H1 (cell line): ENCODE results near the gene C6orf120. TPM values are rescaled to one million over a fixed set of nuclear protein-coding genes. Genes with fewer than 3 reads are reported as not detected.

Experiments used
- CTCF ChIA-PET: fragments of 300-600 bp; sonication (Branson Sonifier 250); formaldehyde crosslinking; loops from one replicate; lab custom pipeline; 2021; ENCODE audit not compliant: partially characterized antibody; lab: Charles Lee
- POLR2A ChIA-PET: fragments of 300-600 bp; sonication (Branson Sonifier 250); formaldehyde crosslinking; loops from one replicate; lab custom pipeline; 2021; ENCODE audit warnings: inconsistent platforms; ENCODE audit not compliant: partially characterized antibody; lab: Charles Lee
- DNase-seq, 2 experiments: peaks; one replicate each; pipeline versions ENCODE4 v3.0.0 to v3.0.0-alpha.2; 2010 to 2022; ENCODE audit warnings: low spot score in 2 of 2, low read depth in 1 of 2, mixed read lengths in 1 of 2
- FAIRE-seq: peaks from 2 replicates; lab custom pipeline; 2011; peaks lifted over from hg19 to GRCh38; lab: Jason Lieb, UNC
- H2AFZ ChIP-seq: 2 replicates; pipeline ENCODE4 v1.8.1; 2012; ENCODE audit warnings: low read length, inconsistent platforms
- H2AK5ac ChIP-seq: 2 replicates; pipeline ENCODE4 v1.6.1; 2013; ENCODE audit warnings: low read depth, low read length
- H2BK120ac ChIP-seq: replicated peaks from 2 replicates; pipeline ENCODE3; 2013; ENCODE audit warnings: low read depth, low read length, inconsistent platforms
- H2BK12ac ChIP-seq: 2 replicates; pipeline ENCODE4 v1.6.1; 2013; ENCODE audit warnings: low read depth, low read length
- H2BK15ac ChIP-seq: 2 replicates; pipeline ENCODE4 v1.6.1; 2013; ENCODE audit warnings: low read length
- H2BK20ac ChIP-seq: 2 replicates; pipeline ENCODE4 v1.6.1; 2013; ENCODE audit warnings: low read length
- H2BK5ac ChIP-seq: 2 replicates; pipeline ENCODE4 v1.6.1; 2013; ENCODE audit warnings: low read depth, low read length
- H3K14ac ChIP-seq: 2 replicates; pipeline ENCODE4 v1.6.1; 2013; ENCODE audit warnings: inconsistent platforms; ENCODE audit not compliant: insufficient read length
- H3K18ac ChIP-seq: 2 replicates; pipeline ENCODE4 v1.6.1; 2013; ENCODE audit warnings: low read length; ENCODE audit errors: extremely low read depth
- H3K23ac ChIP-seq: 2 replicates; pipeline ENCODE4 v1.6.1; 2013; ENCODE audit warnings: inconsistent platforms; ENCODE audit not compliant: insufficient read length
- H3K23me2 ChIP-seq: 2 replicates; pipeline ENCODE4 v1.6.1; 2013; ENCODE audit warnings: low read depth, low read length
- H3K27ac ChIP-seq: 2 replicates; pipeline ENCODE4 v1.6.1; 2011; ENCODE audit warnings: low read depth, low read length, inconsistent platforms
- H3K27me3 ChIP-seq, 4 experiments: replicated peaks in 1 of 4; 1 replicate in 1 of 4; 2 replicates in 3 of 4; pipeline versions ENCODE4 v1.6.1 to v1.8.1; 2011 to 2013; ENCODE audit warnings: low read length in 3 of 4, mild to moderate bottlenecking in 3 of 4, inconsistent platforms in 2 of 4, mixed read lengths in 2 of 4, moderate library complexity in 1 of 4; ENCODE audit not compliant: control insufficient read depth in 3 of 4, insufficient read depth in 3 of 4; ENCODE audit errors: extremely low read depth in 1 of 4
- H3K36me3 ChIP-seq, 4 experiments: 2 replicates each; pipeline versions ENCODE4 v1.6.1 to v1.8.1; 2011 to 2013; ENCODE audit warnings: mild to moderate bottlenecking in 4 of 4, low read length in 3 of 4, moderate library complexity in 2 of 4, control low read depth in 1 of 4, inconsistent platforms in 1 of 4; ENCODE audit not compliant: insufficient read depth in 4 of 4, control insufficient read depth in 2 of 4
- H3K4ac ChIP-seq: replicated peaks from 2 replicates; pipeline ENCODE3; 2013; ENCODE audit warnings: low read length, low read depth, mixed read lengths, inconsistent platforms; ENCODE audit not compliant: insufficient read length
- H3K4me1 ChIP-seq, 4 experiments: replicated peaks in 1 of 4; 1 replicate in 1 of 4; 2 replicates in 3 of 4; pipeline versions ENCODE4 v1.6.1 to v1.8.1; 2011 to 2013; ENCODE audit warnings: low read length in 3 of 4, inconsistent platforms in 2 of 4, mixed read lengths in 1 of 4; ENCODE audit not compliant: insufficient read depth in 4 of 4, control insufficient read depth in 3 of 4
- H3K4me2 ChIP-seq, 2 experiments: 2 replicates each; pipeline versions ENCODE4 v1.6.1 to v1.8.1; 2011 to 2013; ENCODE audit warnings: low read depth in 2 of 2, low read length in 2 of 2, control low read depth in 1 of 2, inconsistent platforms in 1 of 2, mild to moderate bottlenecking in 1 of 2; ENCODE audit not compliant: insufficient read depth in 1 of 2
- H3K4me3 ChIP-seq, 4 experiments: fragments of 200-600, 300-600 bp in 1 of 4; sonication (generic), shearing (Covaris generic), sonication (Bioruptor Twin) in 1 of 4; 2 replicates each; pipeline versions ENCODE4 v1.5.1 to v1.8.1; 2011 to 2016; ENCODE audit warnings: low read length in 4 of 4, low read depth in 3 of 4, control low read depth in 2 of 4, inconsistent platforms in 2 of 4, mild to moderate bottlenecking in 2 of 4, mixed read lengths in 1 of 4, moderate library complexity in 1 of 4; ENCODE audit not compliant: insufficient read depth in 2 of 4; ENCODE audit errors: extremely low read depth in 1 of 4
- H3K56ac ChIP-seq: replicated peaks from 2 replicates; pipeline ENCODE3; 2013; ENCODE audit warnings: low read depth, mild to moderate bottlenecking, mixed read lengths, low read length, inconsistent platforms; ENCODE audit not compliant: insufficient read length
- H3K79me1 ChIP-seq: 2 replicates; pipeline ENCODE4 v1.6.1; 2013; ENCODE audit warnings: low read depth, low read length, control low read depth
- H3K79me2 ChIP-seq, 2 experiments: 2 replicates each; pipeline versions ENCODE4 v1.6.1 to v1.8.1; 2012 to 2013; ENCODE audit warnings: low read length in 2 of 2, mild to moderate bottlenecking in 2 of 2, inconsistent platforms in 1 of 2; ENCODE audit not compliant: insufficient read depth in 2 of 2, control insufficient read depth in 1 of 2
- H3K9ac ChIP-seq, 4 experiments: replicated peaks in 1 of 4; 1 replicate in 1 of 4; 2 replicates in 3 of 4; pipeline versions ENCODE4 v1.6.1 to v1.8.1; 2011 to 2013; ENCODE audit warnings: low read depth in 3 of 4, low read length in 3 of 4, control low read depth in 2 of 4, mild to moderate bottlenecking in 2 of 4, moderate library complexity in 2 of 4, inconsistent platforms in 1 of 4; ENCODE audit errors: extremely low read depth in 1 of 4
- H3K9me3 ChIP-seq, 2 experiments: 2 replicates each; pipeline versions ENCODE4 v1.6.1 to v1.8.1; 2012 to 2013; ENCODE audit warnings: mild to moderate bottlenecking in 2 of 2, moderate library complexity in 2 of 2, control low read depth in 1 of 2, inconsistent platforms in 1 of 2, low read depth in 1 of 2, low read length in 1 of 2, mixed read lengths in 1 of 2; ENCODE audit not compliant: insufficient read depth in 2 of 2
- H4K20me1 ChIP-seq, 2 experiments: replicated peaks in 1 of 2; 2 replicates each; pipeline versions ENCODE3 to v1.8.1; 2011 to 2013; ENCODE audit warnings: inconsistent platforms in 2 of 2, low read length in 2 of 2, mild to moderate bottlenecking in 1 of 2; ENCODE audit not compliant: insufficient read depth in 2 of 2, control insufficient read depth in 1 of 2
- H4K5ac ChIP-seq: 2 replicates; pipeline ENCODE4 v1.6.1; 2013; ENCODE audit warnings: low read length, low read depth, mixed read lengths, inconsistent platforms; ENCODE audit not compliant: insufficient read length
- H4K8ac ChIP-seq: 2 replicates; pipeline ENCODE4 v1.8.0; 2013; ENCODE audit warnings: mild to moderate bottlenecking, moderate library complexity, low read length, inconsistent platforms; ENCODE audit not compliant: insufficient read depth; ENCODE audit errors: extremely low read depth
- H4K91ac ChIP-seq: replicated peaks from 2 replicates; pipeline ENCODE3; 2013; ENCODE audit warnings: low read length, mixed read lengths, inconsistent platforms; ENCODE audit not compliant: insufficient read length
- BCL11A ChIP-seq, 2 experiments: IDR thresholded peaks; one replicate each; pipeline ENCODE4 v1.6.1; 2011; ENCODE audit warnings: low read depth in 2 of 2, low read length in 2 of 2, mild to moderate bottlenecking in 2 of 2
- CHD1 ChIP-seq: IDR thresholded peaks from 2 replicates; pipeline ENCODE4 v1.6.1; 2012; ENCODE audit warnings: low read depth, low read length, improper control_type of control experiment
- GTF2F1 ChIP-seq: IDR thresholded peaks from 2 replicates; pipeline ENCODE4 v1.6.1; 2012; ENCODE audit warnings: low read depth, low read length, improper control_type of control experiment, borderline replicate concordance
- HDAC2 ChIP-seq, 2 experiments: fragments of 300-600 bp in 1 of 2; sonication (generic) in 1 of 2; IDR thresholded peaks; 2 replicates each; pipeline ENCODE4 v1.6.1; 2011 to 2012; ENCODE audit warnings: low read depth in 2 of 2, low read length in 2 of 2, mild to moderate bottlenecking in 2 of 2, moderate library complexity in 2 of 2, borderline replicate concordance in 1 of 2, inconsistent platforms in 1 of 2
- KDM1A ChIP-seq: fragments of 200-600, 300-600 bp; sonication (generic); IDR thresholded peaks from 2 replicates; pipeline ENCODE4 v1.7.1; 2016; ENCODE audit warnings: mild to moderate bottlenecking, low read length, borderline replicate concordance
- RAD21 ChIP-seq, 2 experiments: IDR thresholded peaks in 1 of 2; conservative IDR thresholded peaks in 1 of 2; 2 replicates each; pipeline ENCODE4 v1.6.1; 2011; ENCODE audit warnings: low read depth in 2 of 2, low read length in 2 of 2, improper control_type of control experiment in 1 of 2, inconsistent platforms in 1 of 2, mild to moderate bottlenecking in 1 of 2, moderate library complexity in 1 of 2
- RFX5 ChIP-seq: IDR thresholded peaks from 2 replicates; pipeline ENCODE4 v1.6.1; 2011; ENCODE audit warnings: low read depth, low read length, improper control_type of control experiment, borderline replicate concordance
- RXRA ChIP-seq: IDR thresholded peaks from 2 replicates; pipeline ENCODE4 v1.6.1; 2011; ENCODE audit warnings: low read depth, mild to moderate bottlenecking, low read length, moderate library complexity; ENCODE audit not compliant: insufficient read depth
- SIN3A ChIP-seq, 2 experiments: IDR thresholded peaks in 1 of 2; conservative IDR thresholded peaks in 1 of 2; 2 replicates each; pipeline ENCODE4 v1.6.1; 2011 to 2012; ENCODE audit warnings: low read length in 2 of 2, improper control_type of control experiment in 1 of 2, low read depth in 1 of 2, mild to moderate bottlenecking in 1 of 2
- SP1 ChIP-seq: IDR thresholded peaks from 2 replicates; pipeline ENCODE4 v1.6.1; 2011; ENCODE audit warnings: low read depth, low read length
- SP4 ChIP-seq: IDR thresholded peaks from 2 replicates; pipeline ENCODE4 v1.6.1; 2012; ENCODE audit warnings: low read length, inconsistent platforms
- SRF ChIP-seq: IDR thresholded peaks from 2 replicates; pipeline ENCODE4 v1.6.1; 2011; ENCODE audit warnings: mild to moderate bottlenecking, low read depth, low read length, moderate library complexity
- TBP ChIP-seq: IDR thresholded peaks from 2 replicates; pipeline ENCODE4 v1.6.1; 2011; ENCODE audit warnings: low read depth, low read length, improper control_type of control experiment
- YY1 ChIP-seq: IDR thresholded peaks from 2 replicates; pipeline ENCODE4 v1.6.1; 2011; ENCODE audit warnings: low read depth, mild to moderate bottlenecking, low read length
- WGBS, 2 experiments: shearing (Covaris generic) in 1 of 2; methylation state at CpG; one replicate each; pipeline versions ENCODE4 v1.1.6 to v1.1.7; 2013 to 2015; ENCODE audit warnings: low lambda C conversion rate in 2 of 2, mixed read lengths in 2 of 2, inconsistent platforms in 1 of 2, low coverage in 1 of 2, missing lambda C conversion rate in 1 of 2; ENCODE audit not compliant: insufficient replicate concordance in 2 of 2, insufficient coverage in 1 of 2, insufficient read length in 1 of 2; ENCODE audit errors: extremely low coverage in 1 of 2, missing lambda C conversion rate in 1 of 2; 5-methylcytosine and 5-hydroxymethylcytosine counted together
- polyA plus RNA-seq, 7 experiments: library from polyadenylated mRNA; depleted of rRNA in 3 of 7; stranded (reverse) in 5 of 7; unstranded in 2 of 7; fragments of >200 nt in 5 of 7; fragments of 200-250 nt in 2 of 7; gene quantifications; 1 replicate in 5 of 7; 2 replicates in 1 of 7; 4 replicates in 1 of 7; pipeline versions ENCODE4 v1.2.1 to v1.2.3, GENCODE V29; 2011 to 2013; ENCODE audit warnings: missing spikeins in 2 of 7, mixed read lengths in 2 of 7
- total RNA-seq: library from RNA; stranded (reverse); fragmentation: NEBNext Ultra II Directional; extraction: Animal tissue kit (Norgen Biotek cat#: 25700); gene quantifications from 2 replicates; pipeline ENCODE4 v1.2.1, GENCODE V29; 2021

The C6orf120 gene
- total and polyA plus RNA-seq, 2 of the 8 experiments (the other 6 are each of a cell fraction or from before 2014, with no cell fraction given) = 16.2 to 30.6 TPM

DNA sequence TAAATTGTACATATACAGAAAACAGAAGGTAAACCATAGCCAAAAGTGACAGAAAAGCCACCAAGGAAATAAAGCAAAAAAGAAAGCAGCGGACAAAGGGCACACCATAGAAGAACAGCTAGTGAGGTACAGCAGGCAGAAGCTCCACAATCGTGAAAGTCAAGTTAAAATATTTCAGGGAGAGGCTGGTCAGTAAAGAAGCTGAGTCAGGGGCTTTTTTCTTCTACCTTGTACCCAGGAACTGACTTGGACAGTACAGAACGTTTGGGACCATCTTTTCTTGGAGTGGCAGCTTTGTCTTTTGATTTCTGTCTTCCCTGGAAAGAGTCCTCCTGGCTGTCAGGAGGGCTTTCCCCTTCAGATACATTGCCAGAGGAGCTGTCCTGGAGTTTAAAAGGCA, 8.1 kb downstream of the C6orf120 start:
- CTCF ChIA-PET = interaction anchor here (1.2 kb wide), 1 partner anchor 13 kb away, joined by 3 read pairs; no protein-coding TSS in a partner anchor
- TF ChIP-seq RFX5 = no peak
- no peak for TF ChIP-seq CHD1
- TF ChIP-seq SP4 = no peak
- TF ChIP-seq RXRA = no peak
- no peak for TF ChIP-seq SIN3A (conservative IDR thresholded peaks at IDR 0.05 in 1 of 2, IDR thresholded peaks at IDR 0.05 in 1 of 2; ENCODE audit: low read depth in 1 of 2, low read length in 2 of 2)
- TF ChIP-seq GTF2F1 = no peak
- no peak for TF ChIP-seq HDAC2 (IDR thresholded peaks at IDR 0.05; ENCODE audit: borderline replicate concordance in 1 of 2, low read depth in 2 of 2, low read length in 2 of 2)
- TF ChIP-seq YY1 = no peak
- no peak for TF ChIP-seq SP1
- no peak for TF ChIP-seq RAD21 (IDR thresholded peaks at IDR 0.05 in 1 of 2, conservative IDR thresholded peaks at IDR 0.05 in 1 of 2; ENCODE audit: low read depth in 2 of 2, low read length in 2 of 2)
- no peak for TF ChIP-seq TBP
- no peak for TF ChIP-seq KDM1A
- no peak for TF ChIP-seq BCL11A (IDR thresholded peaks at IDR 0.05; ENCODE audit: low read depth in 2 of 2, low read length in 2 of 2)
- TF ChIP-seq SRF = no peak

More for the DNA sequence above, 8.1 kb downstream of the C6orf120 start:
- Histone ChIP-seq H3K23me2 (no peaks in the 10 kb centered on the region), H4K91ac (no peak overlapping the region), H3K23ac (no peak overlapping the region), H2AFZ (no peak overlapping the region), H2BK15ac (no peak overlapping the region), H3K27me3 (no peaks in the 10 kb centered on the region), H3K36me3 (peaks cover 0 to 67% (median 21%) of the 10 kb centered on the region in 4 experiments; a peak in 7 of 8 replicates), H3K79me2 (peaks cover 0 to 2% of the 10 kb centered on the region in 2 experiments; a peak in 1 of 4 replicates), H2BK120ac (no peak overlapping the region), H3K4ac (no peak overlapping the region), H4K8ac (no peak overlapping the region), H3K4me2 (no peak overlapping the region), H4K5ac (no peak overlapping the region), H3K18ac (no peak overlapping the region), H3K9me3 (no peaks in the 10 kb centered on the region), H3K27ac (no peak overlapping the region), H3K14ac (no peak overlapping the region), H3K56ac (no peak overlapping the region), H2BK12ac (no peak overlapping the region), H2BK5ac (no peak overlapping the region), H3K79me1 (no peaks in the 10 kb centered on the region), H4K20me1 (peaks cover 1 to 3% of the 10 kb centered on the region in 2 experiments), H2BK20ac (no peak overlapping the region), H3K4me1 (no peaks in the 10 kb centered on the region), H3K9ac (no peak overlapping the region), H3K4me3 (no peak overlapping the region), H2AK5ac (no peak overlapping the region)
- 86% methylated on average over 3 of the region's 3 CpGs; no CpG with 5 or more reads in 1 of the 2 experiments for WGBS, 2 experiments
- POLR2A ChIA-PET = interaction anchor here (0.8 to 5.3 kb wide), 2 partner anchors 9 to 41 kb away, joined by 3 to 22 read pairs; partner anchors contain the start of genes C6orf120, DYNLT2, ERMARD and WDR27
- DNase-seq (no peak), FAIRE-seq (no peak)
